A673 (cell line): ENCODE results near the gene GPS1.

ENCODE experiments used
- EZH2 ChIP-seq: fragments of 200-600 bp; sonication (generic); IDR thresholded peaks from 2 replicates; pipeline ENCODE4 v1.6.1; 2017; ENCODE audit warnings: borderline replicate concordance, low read depth, mild to moderate bottlenecking, mixed read lengths, antibody characterized with exemption, low read length; ENCODE audit not compliant: poor library complexity, severe bottlenecking
- TF ChIP-seq, protein P1 (sequence below): fragments of 300-800, 200-600 bp; sonication (generic); conservative IDR thresholded peaks from 2 replicates; pipeline ENCODE4 v1.5.1; 2017; ENCODE audit warnings: low read depth, mild to moderate bottlenecking, antibody characterized with exemption, low read length, moderate library complexity, mixed read lengths

DNA sequence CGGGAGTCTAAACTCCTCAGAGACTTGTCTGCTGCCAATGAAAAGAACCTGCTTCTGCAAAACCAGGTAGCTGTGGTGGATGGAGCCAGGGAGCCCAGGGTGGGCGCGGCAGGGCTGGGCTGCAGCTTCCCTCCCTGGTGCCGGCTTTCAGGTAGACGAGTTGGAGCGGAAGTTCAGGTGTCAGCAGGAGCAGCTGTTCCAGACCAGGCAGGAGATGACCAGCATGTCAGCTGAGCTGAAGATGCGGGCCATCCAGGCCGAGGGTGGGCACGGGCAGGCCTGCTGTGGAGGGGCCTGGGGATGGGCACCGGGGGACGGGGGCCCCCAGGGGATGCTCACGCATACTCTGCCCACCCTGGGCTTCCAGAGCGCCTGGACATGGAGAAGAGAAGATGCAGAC is 23.5 kb upstream of the GPS1 start:
- TF ChIP-seq, protein P1, sequence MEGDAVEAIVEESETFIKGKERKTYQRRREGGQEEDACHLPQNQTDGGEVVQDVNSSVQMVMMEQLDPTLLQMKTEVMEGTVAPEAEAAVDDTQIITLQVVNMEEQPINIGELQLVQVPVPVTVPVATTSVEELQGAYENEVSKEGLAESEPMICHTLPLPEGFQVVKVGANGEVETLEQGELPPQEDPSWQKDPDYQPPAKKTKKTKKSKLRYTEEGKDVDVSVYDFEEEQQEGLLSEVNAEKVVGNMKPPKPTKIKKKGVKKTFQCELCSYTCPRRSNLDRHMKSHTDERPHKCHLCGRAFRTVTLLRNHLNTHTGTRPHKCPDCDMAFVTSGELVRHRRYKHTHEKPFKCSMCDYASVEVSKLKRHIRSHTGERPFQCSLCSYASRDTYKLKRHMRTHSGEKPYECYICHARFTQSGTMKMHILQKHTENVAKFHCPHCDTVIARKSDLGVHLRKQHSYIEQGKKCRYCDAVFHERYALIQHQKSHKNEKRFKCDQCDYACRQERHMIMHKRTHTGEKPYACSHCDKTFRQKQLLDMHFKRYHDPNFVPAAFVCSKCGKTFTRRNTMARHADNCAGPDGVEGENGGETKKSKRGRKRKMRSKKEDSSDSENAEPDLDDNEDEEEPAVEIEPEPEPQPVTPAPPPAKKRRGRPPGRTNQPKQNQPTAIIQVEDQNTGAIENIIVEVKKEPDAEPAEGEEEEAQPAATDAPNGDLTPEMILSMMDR, result no peak
- no peak for TF ChIP-seq EZH2
